ENCODE data around the gene NDUFS3. TPM values are rescaled to one million over a fixed set of nuclear protein-coding genes. Genes with fewer than 3 reads are reported as not detected.

The NDUFS3 gene
- total RNA-seq, 2 experiments from 2014 or later, result 139 to 144 TPM

DNA sequence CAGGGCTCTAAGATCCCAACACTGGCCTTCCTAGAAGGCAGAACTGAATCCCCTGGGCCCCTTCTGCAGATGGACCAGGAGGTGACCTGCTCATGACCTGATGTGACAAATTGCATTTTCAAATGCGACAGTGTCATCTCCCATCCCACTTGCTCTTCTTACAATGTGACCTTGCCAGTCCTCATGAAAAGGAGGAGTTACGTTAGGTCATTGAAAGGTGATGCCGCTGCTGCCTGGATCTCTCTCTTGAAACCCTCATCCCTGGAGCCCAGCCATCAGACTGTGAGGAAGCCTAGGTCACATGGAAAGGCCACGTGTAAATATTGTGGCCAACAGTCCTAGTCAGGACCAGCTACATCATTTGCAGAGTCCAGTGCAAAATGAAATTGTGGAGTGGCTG is 21.0 kb downstream of the NDUFS3 start:
- ATAC-seq (ENCODE audit: poor library complexity) (no peak), DNase-seq (no peak)
- no peak for TF ChIP-seq CTCF (IDR thresholded peaks at IDR 0.05)
- no peak overlapping the region for H3K27ac ChIP-seq (ENCODE audit: low read depth in 1 of 2, low read length in 2 of 2)
- H3K27ac Mint-ChIP-seq, result no peak overlapping the region
- H3K9me3 Mint-ChIP-seq, result no peaks in the 10 kb centered on the region
- no peaks in the 10 kb centered on the region for H3K36me3 ChIP-seq (ENCODE audit: insufficient read depth, low read length)
- H3K27me3 ChIP-seq (ENCODE audit: control insufficient read depth in 1 of 2, insufficient read depth in 2 of 2, low read length in 2 of 2), result peaks cover 3 to 12% of the 10 kb centered on the region in 2 experiments
- H3K27me3 Mint-ChIP-seq, result peaks cover 19% of the 10 kb centered on the region
- POLR2A ChIA-PET, result no interaction called here
- H3K9me3 ChIP-seq (ENCODE audit: control insufficient read depth in 1 of 2, insufficient read depth in 1 of 2, low read length in 2 of 2), result peaks cover 0 to 3% of the 10 kb centered on the region in 2 experiments
- CTCF ChIA-PET, result no interaction called here
- no peak overlapping the region for H3K4me3 ChIP-seq (ENCODE audit: low read length)
- H3K4me1 ChIP-seq (ENCODE audit: insufficient read depth, low read length), result no peaks in the 10 kb centered on the region
- no peaks in the 10 kb centered on the region for H3K36me3 Mint-ChIP-seq (ENCODE audit: low read depth)
- intact Hi-C loops (cut with DNase I, micrococcal nuclease), result no loop called here
- no peaks in the 10 kb centered on the region for H3K4me1 Mint-ChIP-seq (ENCODE audit: low read depth)
- H3K4me3 Mint-ChIP-seq, result no peak overlapping the region

GRCh38 chr11:47603295-47603694 is 24.4 kb downstream of the NDUFS3 start:
- intact Hi-C loops (cut with DNase I, micrococcal nuclease), result no loop called here
- Histone ChIP-seq H3K4me1 (ENCODE audit: insufficient read depth, low read length) (no peaks in the 10 kb centered on the region), H3K36me3 (ENCODE audit: insufficient read depth, low read length) (no peaks in the 10 kb centered on the region), H3K27me3 (ENCODE audit: control insufficient read depth in 1 of 2, insufficient read depth in 2 of 2, low read length in 2 of 2) (no peaks in the 10 kb centered on the region), H3K9me3 (ENCODE audit: control insufficient read depth in 1 of 2, insufficient read depth in 1 of 2, low read length in 2 of 2) (no peaks in the 10 kb centered on the region), H3K4me3 (ENCODE audit: low read length) (no peak overlapping the region), H3K27ac (ENCODE audit: low read depth in 1 of 2, low read length in 2 of 2) (no peak overlapping the region)
- Mint-ChIP-seq H3K4me1 (ENCODE audit: low read depth) (no peaks in the 10 kb centered on the region), H3K9me3 (no peaks in the 10 kb centered on the region), H3K27me3 (peaks cover 7% of the 10 kb centered on the region), H3K36me3 (ENCODE audit: low read depth) (no peaks in the 10 kb centered on the region), H3K4me3 (no peak overlapping the region), H3K27ac (no peak overlapping the region)
- no peak for TF ChIP-seq CTCF (IDR thresholded peaks at IDR 0.05)
- ChIA-PET POLR2A (no interaction called here), CTCF (no interaction called here)
- DNase-seq (no peak), ATAC-seq (ENCODE audit: poor library complexity) (no peak)

DNA sequence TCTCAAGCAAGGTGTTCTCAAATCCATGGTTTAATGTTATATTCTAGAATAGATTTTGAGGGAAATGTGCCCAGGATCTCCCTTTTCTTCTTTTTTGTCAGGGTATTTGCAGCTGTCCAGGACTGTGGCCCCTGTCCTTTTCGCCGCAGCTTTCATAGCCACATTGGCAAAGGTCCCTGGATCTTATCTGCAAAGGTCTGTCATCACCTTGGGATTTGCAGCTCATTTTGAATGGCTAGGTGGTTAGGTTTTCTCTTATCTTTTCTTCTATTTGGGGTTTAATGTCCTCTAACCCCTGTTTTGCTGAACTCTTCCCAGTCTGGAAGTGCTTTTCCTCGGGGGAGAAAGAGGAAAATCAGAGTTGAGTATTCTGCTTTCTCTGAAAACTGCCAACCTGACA is 27.0 kb downstream of the NDUFS3 start:
- Histone ChIP-seq H3K27ac (ENCODE audit: low read depth in 1 of 2, low read length in 2 of 2) (no peak overlapping the region), H3K27me3 (ENCODE audit: control insufficient read depth in 1 of 2, insufficient read depth in 2 of 2, low read length in 2 of 2) (no peaks in the 10 kb centered on the region), H3K4me1 (ENCODE audit: insufficient read depth, low read length) (no peaks in the 10 kb centered on the region), H3K36me3 (ENCODE audit: insufficient read depth, low read length) (no peaks in the 10 kb centered on the region), H3K4me3 (ENCODE audit: low read length) (no peak overlapping the region), H3K9me3 (ENCODE audit: control insufficient read depth in 1 of 2, insufficient read depth in 1 of 2, low read length in 2 of 2) (no peaks in the 10 kb centered on the region)
- CTCF ChIA-PET, result no interaction called here
- Mint-ChIP-seq H3K9me3 (no peaks in the 10 kb centered on the region), H3K27ac (no peak overlapping the region), H3K27me3 (no peaks in the 10 kb centered on the region), H3K4me3 (no peak overlapping the region), H3K36me3 (ENCODE audit: low read depth) (no peaks in the 10 kb centered on the region), H3K4me1 (ENCODE audit: low read depth) (no peaks in the 10 kb centered on the region)
- no peak for ATAC-seq (ENCODE audit: poor library complexity)
- TF ChIP-seq CTCF (IDR thresholded peaks at IDR 0.05), result no peak
- intact Hi-C loops (cut with DNase I, micrococcal nuclease), result no loop called here
- POLR2A ChIA-PET, result no interaction called here
- DNase-seq, result no peak
